H1 (cell line): ENCODE measurements around the gene ILF3. TPM values are rescaled to one million over a fixed set of nuclear protein-coding genes. Genes with fewer than 3 reads are reported as not detected.

Experiments used
- ASH2L ChIP-seq: fragments of 200-600, 300-600 bp; sonication (generic); IDR thresholded peaks from one replicate; pipeline ENCODE4 v1.7.1; 2017; ENCODE audit warnings: low read length
- ATF2 ChIP-seq: IDR thresholded peaks from 2 replicates; pipeline ENCODE4 v1.6.1; 2012; ENCODE audit warnings: low read length, inconsistent platforms
- CEBPB ChIP-seq: IDR thresholded peaks from 2 replicates; pipeline ENCODE4 v1.6.1; 2012; ENCODE audit warnings: low read depth, low read length
- CHD1 ChIP-seq: IDR thresholded peaks from 2 replicates; pipeline ENCODE4 v1.6.1; 2012; ENCODE audit warnings: low read depth, low read length, improper control_type of control experiment
- CHD2 ChIP-seq: IDR thresholded peaks from 2 replicates; pipeline ENCODE4 v1.6.1; 2012; ENCODE audit warnings: low read length, improper control_type of control experiment
- EZH2 ChIP-seq: fragments of 200-600 bp; sonication (generic); IDR thresholded peaks from 2 replicates; pipeline ENCODE4 v1.7.1; 2012; ENCODE audit warnings: low read depth, mild to moderate bottlenecking, moderate library complexity, low read length, inconsistent platforms; ENCODE audit not compliant: severe bottlenecking
- GABPA ChIP-seq: IDR thresholded peaks from 2 replicates; pipeline ENCODE4 v1.6.1; 2011; ENCODE audit warnings: mild to moderate bottlenecking, low read length, moderate library complexity, borderline replicate concordance; ENCODE audit not compliant: insufficient read depth
- GTF2F1 ChIP-seq: IDR thresholded peaks from 2 replicates; pipeline ENCODE4 v1.6.1; 2012; ENCODE audit warnings: low read depth, low read length, improper control_type of control experiment, borderline replicate concordance
- JUND ChIP-seq: IDR thresholded peaks from 2 replicates; pipeline ENCODE4 v1.6.1; 2011; ENCODE audit warnings: mild to moderate bottlenecking, improper control_type of control experiment, low read length
- KDM1A ChIP-seq: fragments of 200-600, 300-600 bp; sonication (generic); IDR thresholded peaks from 2 replicates; pipeline ENCODE4 v1.7.1; 2016; ENCODE audit warnings: mild to moderate bottlenecking, low read length, borderline replicate concordance
- KDM4A ChIP-seq: IDR thresholded peaks from one replicate; pipeline ENCODE4 v1.7.1; 2012; ENCODE audit warnings: low read depth, mild to moderate bottlenecking, moderate library complexity, low read length, inconsistent platforms; ENCODE audit not compliant: severe bottlenecking
- MAFK ChIP-seq: IDR thresholded peaks from 2 replicates; pipeline ENCODE4 v1.6.1; 2012; ENCODE audit warnings: low read depth, mild to moderate bottlenecking, improper control_type of control experiment, low read length
- RAD21 ChIP-seq, 2 experiments: IDR thresholded peaks in 1 of 2; conservative IDR thresholded peaks in 1 of 2; 2 replicates each; pipeline ENCODE4 v1.6.1; 2011; ENCODE audit warnings: low read depth in 2 of 2, low read length in 2 of 2, improper control_type of control experiment in 1 of 2, inconsistent platforms in 1 of 2, mild to moderate bottlenecking in 1 of 2, moderate library complexity in 1 of 2
- RBBP5 ChIP-seq: IDR thresholded peaks from 2 replicates; pipeline ENCODE4 v1.7.1; 2012; ENCODE audit warnings: low read depth, mild to moderate bottlenecking, inconsistent platforms, low read length, moderate library complexity, borderline replicate concordance
- SIX5 ChIP-seq: IDR thresholded peaks from 2 replicates; pipeline ENCODE4 v1.6.1; 2011; ENCODE audit warnings: mild to moderate bottlenecking, low read depth, low read length
- SRF ChIP-seq: IDR thresholded peaks from 2 replicates; pipeline ENCODE4 v1.6.1; 2011; ENCODE audit warnings: mild to moderate bottlenecking, low read depth, low read length, moderate library complexity
- TAF7 ChIP-seq: optimal IDR thresholded peaks from 2 replicates; pipeline ENCODE3; 2011; ENCODE audit warnings: low read depth, mild to moderate bottlenecking, inconsistent platforms, low read length, moderate library complexity, borderline replicate concordance
- TCF12 ChIP-seq: IDR thresholded peaks from 2 replicates; pipeline ENCODE4 v1.6.1; 2011; ENCODE audit warnings: low read depth, mild to moderate bottlenecking, low read length
- USF2 ChIP-seq: IDR thresholded peaks from 2 replicates; pipeline ENCODE4 v1.6.1; 2011; ENCODE audit warnings: low read length, improper control_type of control experiment
- polyA plus RNA-seq, 7 experiments: library from polyadenylated mRNA; depleted of rRNA in 3 of 7; stranded (reverse) in 5 of 7; unstranded in 2 of 7; fragments of >200 nt in 5 of 7; fragments of 200-250 nt in 2 of 7; gene quantifications; 1 replicate in 5 of 7; 2 replicates in 1 of 7; 4 replicates in 1 of 7; pipeline versions ENCODE4 v1.2.1 to v1.2.3, GENCODE V29; 2011 to 2013; ENCODE audit warnings: missing spikeins in 2 of 7, mixed read lengths in 2 of 7
- total RNA-seq: library from RNA; stranded (reverse); fragmentation: NEBNext Ultra II Directional; extraction: Animal tissue kit (Norgen Biotek cat#: 25700); gene quantifications from 2 replicates; pipeline ENCODE4 v1.2.1, GENCODE V29; 2021

Gene ILF3
- total and polyA plus RNA-seq, 2 of the 8 experiments (the other 6 are each of a cell fraction or from before 2014, with no cell fraction given): 291 to 695 TPM

GRCh38 chr19:10625003-10625761 lies 29.0 kb upstream of the ILF3 start, which contains the start of gene SLC44A2 (continued):
- no peak for TF ChIP-seq JUND
- TF ChIP-seq CHD1: no peak
- TF ChIP-seq CHD2: no peak
- no peak for TF ChIP-seq GABPA
- no peak for TF ChIP-seq ATF2
- TF ChIP-seq RAD21 (IDR thresholded peaks at IDR 0.05 in 1 of 2, conservative IDR thresholded peaks at IDR 0.05 in 1 of 2; ENCODE audit: low read depth in 2 of 2, low read length in 2 of 2): peak in 1 of 2 experiments; percentile 6; a peak in 1 of 4 replicates
- peak; percentile 93 for TF ChIP-seq ASH2L
- TF ChIP-seq USF2: no peak
- TF ChIP-seq CEBPB: no peak
- TF ChIP-seq KDM4A: no peak
- TF ChIP-seq GTF2F1: no peak
- no peak for TF ChIP-seq SIX5
- TF ChIP-seq EZH2: no peak
- TF ChIP-seq RBBP5: peak; percentile 92; the same call in 1 of the 2 replicates
- TF ChIP-seq MAFK: no peak
- TF ChIP-seq SRF: no peak
- TF ChIP-seq TAF7: peak; percentile 95
- TF ChIP-seq TCF12: peak; percentile 91; the same call in 1 of the 2 replicates
- TF ChIP-seq KDM1A: peak; percentile 40; the same call in 1 of the 2 replicates
